OCI-LY1 (cell line): Measurements from ENCODE around the gene CTNNBL1.
"Not testable (repeated sequence)": the region's sequence is repeated elsewhere in the genome, so short reads cannot be mapped to it uniquely, and the experiment has no call there.

Experiments used
- H2AFZ ChIP-seq: fragments of 200-600 bp; sonication (generic), shearing (Covaris generic); 2 replicates; pipeline ENCODE4 v1.6.0; 2014; ENCODE audit warnings: antibody characterized with exemption, mild to moderate bottlenecking, low read length
- H3F3A ChIP-seq: fragments of 200-600 bp; sonication (generic), shearing (Covaris generic); 2 replicates; pipeline ENCODE4 v1.6.0; 2014; ENCODE audit warnings: mild to moderate bottlenecking, antibody characterized with exemption, low read length, moderate library complexity; ENCODE audit not compliant: insufficient read depth
- H3K27ac ChIP-seq: fragments of 200-600 bp; sonication (generic); 2 replicates; pipeline ENCODE4 v1.5.1; 2014; ENCODE audit warnings: low read length, mixed run types, mild to moderate bottlenecking, low read depth; ENCODE audit not compliant: poor library complexity, severe bottlenecking
- H3K27me3 ChIP-seq: fragments of 200-600 bp; sonication (generic); 2 replicates; pipeline ENCODE4 v1.6.0; 2014; ENCODE audit warnings: antibody characterized with exemption, mild to moderate bottlenecking, low read length, moderate library complexity; ENCODE audit not compliant: insufficient read depth
- H3K36me3 ChIP-seq: fragments of 200-600 bp; sonication (generic); 2 replicates; pipeline ENCODE4 v1.6.1; 2014; ENCODE audit warnings: mild to moderate bottlenecking, antibody characterized with exemption, low read length, moderate library complexity, mixed read lengths; ENCODE audit not compliant: insufficient read depth
- H3K4me1 ChIP-seq: fragments of 200-600 bp; sonication (generic); 2 replicates; pipeline ENCODE4 v1.5.1; 2014; ENCODE audit warnings: mild to moderate bottlenecking, low read length, moderate library complexity; ENCODE audit not compliant: insufficient read depth, severe bottlenecking
- H3K4me2 ChIP-seq: fragments of 200-600 bp; sonication (generic), shearing (Covaris generic); 2 replicates; pipeline ENCODE4 v1.6.1; 2014; ENCODE audit warnings: low read length
- H3K4me3 ChIP-seq: fragments of 200-600 bp; sonication (generic); 2 replicates; pipeline ENCODE4 v1.5.1; 2014; ENCODE audit warnings: low read length, low read depth, mild to moderate bottlenecking, mixed read lengths; ENCODE audit not compliant: poor library complexity, severe bottlenecking
- H3K79me2 ChIP-seq: fragments of 200-600 bp; shearing (Covaris generic); 2 replicates; pipeline ENCODE4 v1.6.1; 2016; ENCODE audit warnings: mixed run types, low read length, mixed read lengths; ENCODE audit not compliant: insufficient read depth
- H3K9ac ChIP-seq: fragments of 200-600 bp; sonication (generic), shearing (Covaris generic); 2 replicates; pipeline ENCODE4 v1.6.1; 2014; ENCODE audit warnings: mild to moderate bottlenecking, low read length, mixed read lengths
- H3K9me2 ChIP-seq: fragments of 200-600 bp; sonication (generic), shearing (Covaris generic); 2 replicates; pipeline ENCODE4 v1.6.1; 2014; ENCODE audit warnings: low read depth, mild to moderate bottlenecking, low read length, mixed read lengths
- H3K9me3 ChIP-seq: fragments of 200-600 bp; shearing (Covaris generic); 2 replicates; pipeline ENCODE4 v1.6.1; 2014; ENCODE audit warnings: low read length, mixed read lengths
- H4K20me1 ChIP-seq: fragments of 200-600 bp; sonication (generic), shearing (Covaris generic); 2 replicates; pipeline ENCODE4 v1.6.0; 2016; ENCODE audit warnings: mild to moderate bottlenecking, low read length; ENCODE audit not compliant: insufficient read depth
- EZH2 ChIP-seq: fragments of 200-600 bp; sonication (generic), shearing (Covaris generic); IDR thresholded peaks from 2 replicates; pipeline ENCODE4 v1.8.0; 2017; ENCODE audit warnings: borderline replicate concordance, mixed run types, mild to moderate bottlenecking, antibody characterized with exemption, low read length, moderate library complexity, mixed read lengths
- TF ChIP-seq, protein P1 (sequence below): fragments of 200-600 bp; sonication (generic), shearing (Covaris generic); IDR thresholded peaks from 2 replicates; pipeline ENCODE4 v1.5.1; 2017; ENCODE audit warnings: mild to moderate bottlenecking, antibody characterized with exemption, low read length, moderate library complexity, mixed read lengths

Gene CTNNBL1

DNA sequence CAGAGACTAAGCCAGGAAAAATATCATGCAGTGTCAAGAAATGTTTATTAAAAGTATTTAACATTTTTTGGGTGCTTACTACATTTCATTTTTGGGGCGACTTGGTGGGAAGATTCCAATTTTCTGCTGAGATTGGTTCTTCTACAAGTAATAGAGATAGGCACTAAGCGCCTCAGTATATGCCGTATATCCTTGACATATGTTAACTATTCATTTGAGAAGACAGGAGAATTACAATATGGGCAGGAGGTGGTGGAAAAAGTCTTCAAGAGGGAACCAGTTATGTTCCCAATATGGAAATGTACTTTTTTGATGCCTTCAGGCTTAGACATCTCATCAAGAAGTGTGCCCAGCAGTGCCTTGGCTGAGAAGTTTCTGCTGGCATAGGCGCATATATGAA lies 6.5 kb downstream of the CTNNBL1 start:
- Histone ChIP-seq H3K27ac (no peak overlapping the region), H3K27me3 (no peaks in the 10 kb centered on the region), H3K36me3 (peaks cover 8% of the 10 kb centered on the region; the same call in 1 of the 2 replicates), H3F3A (no peaks in the 10 kb centered on the region), H2AFZ (no peak overlapping the region), H3K4me1 (peaks cover 36% of the 10 kb centered on the region), H3K79me2 (peaks cover 41% of the 10 kb centered on the region), H3K9ac (no peak overlapping the region), H3K9me3 (no peaks in the 10 kb centered on the region), H3K4me3 (no peak overlapping the region), H3K9me2 (no peaks in the 10 kb centered on the region), H3K4me2 (no peak overlapping the region), H4K20me1 (no peaks in the 10 kb centered on the region)
- no peak for TF ChIP-seq EZH2
- TF ChIP-seq, protein P1, sequence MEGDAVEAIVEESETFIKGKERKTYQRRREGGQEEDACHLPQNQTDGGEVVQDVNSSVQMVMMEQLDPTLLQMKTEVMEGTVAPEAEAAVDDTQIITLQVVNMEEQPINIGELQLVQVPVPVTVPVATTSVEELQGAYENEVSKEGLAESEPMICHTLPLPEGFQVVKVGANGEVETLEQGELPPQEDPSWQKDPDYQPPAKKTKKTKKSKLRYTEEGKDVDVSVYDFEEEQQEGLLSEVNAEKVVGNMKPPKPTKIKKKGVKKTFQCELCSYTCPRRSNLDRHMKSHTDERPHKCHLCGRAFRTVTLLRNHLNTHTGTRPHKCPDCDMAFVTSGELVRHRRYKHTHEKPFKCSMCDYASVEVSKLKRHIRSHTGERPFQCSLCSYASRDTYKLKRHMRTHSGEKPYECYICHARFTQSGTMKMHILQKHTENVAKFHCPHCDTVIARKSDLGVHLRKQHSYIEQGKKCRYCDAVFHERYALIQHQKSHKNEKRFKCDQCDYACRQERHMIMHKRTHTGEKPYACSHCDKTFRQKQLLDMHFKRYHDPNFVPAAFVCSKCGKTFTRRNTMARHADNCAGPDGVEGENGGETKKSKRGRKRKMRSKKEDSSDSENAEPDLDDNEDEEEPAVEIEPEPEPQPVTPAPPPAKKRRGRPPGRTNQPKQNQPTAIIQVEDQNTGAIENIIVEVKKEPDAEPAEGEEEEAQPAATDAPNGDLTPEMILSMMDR: no peak

- not testable (repeated sequence) for H3K36me3 ChIP-seq, H3K27ac ChIP-seq, H3K4me2 ChIP-seq, H3K4me3 ChIP-seq, H3K27me3 ChIP-seq, H3K9me2 ChIP-seq, H2AFZ ChIP-seq, H3K9ac ChIP-seq, H3F3A ChIP-seq, H3K9me3 ChIP-seq, H4K20me1 ChIP-seq
- peaks cover 27% of the 10 kb centered on the region for H3K4me1 ChIP-seq
- peaks cover 45% of the 10 kb centered on the region for H3K79me2 ChIP-seq
Observed at GRCh38 chr20:37701676-37702075, 7.8 kb downstream of the CTNNBL1 start.

GRCh38 chr20:37702403-37703034 lies 8.7 kb downstream of the CTNNBL1 start:
- Histone ChIP-seq H3K9me2 (no peaks in the 10 kb centered on the region), H3F3A (no peaks in the 10 kb centered on the region), H3K27me3 (no peaks in the 10 kb centered on the region), H3K9ac (no peak overlapping the region), H3K27ac (no peak overlapping the region), H3K36me3 (peaks cover 8% of the 10 kb centered on the region; the same call in 1 of the 2 replicates), H3K4me3 (no peak overlapping the region), H4K20me1 (no peaks in the 10 kb centered on the region), H3K4me1 (peaks cover 20% of the 10 kb centered on the region), H3K79me2 (peaks cover 45% of the 10 kb centered on the region), H2AFZ (no peak overlapping the region), H3K4me2 (no peak overlapping the region), H3K9me3 (no peaks in the 10 kb centered on the region)
- TF ChIP-seq EZH2: no peak
- TF ChIP-seq, protein P1: no peak
